ENCODE data around the gene CALM3.
"Not testable (repeated sequence)": the region's sequence is repeated elsewhere in the genome, so short reads cannot be mapped to it uniquely, and the experiment has no call there.

CALM3 gene

DNA sequence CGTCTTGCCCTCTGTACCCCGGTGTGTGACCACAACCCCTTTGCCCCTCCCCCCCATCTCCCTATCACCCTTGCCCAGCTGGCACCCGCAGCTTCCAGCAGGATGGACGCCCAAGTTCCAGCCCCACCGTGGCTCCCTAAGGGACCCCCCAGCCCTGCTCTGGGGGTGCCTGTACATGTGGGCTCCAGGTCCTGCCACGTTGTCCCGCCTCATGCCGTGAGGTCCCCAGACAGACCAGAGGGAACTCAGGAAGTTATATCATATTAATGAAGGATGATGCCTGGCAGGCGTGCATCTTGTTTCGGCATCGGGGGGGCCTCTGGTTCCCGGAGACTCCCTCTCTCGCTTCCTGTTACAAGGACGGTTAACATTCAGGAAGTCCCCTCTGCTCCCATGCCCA lies 25.3 kb downstream of the CALM3 start:
- in situ Hi-C loops (cut with HindIII; ENCODE audit: low sequenced_read_pairs) = no loop called here
- no peak overlapping the region for H3K4me3 ChIP-seq (ENCODE audit: low read depth, low read length)
- TF ChIP-seq, protein P1, sequence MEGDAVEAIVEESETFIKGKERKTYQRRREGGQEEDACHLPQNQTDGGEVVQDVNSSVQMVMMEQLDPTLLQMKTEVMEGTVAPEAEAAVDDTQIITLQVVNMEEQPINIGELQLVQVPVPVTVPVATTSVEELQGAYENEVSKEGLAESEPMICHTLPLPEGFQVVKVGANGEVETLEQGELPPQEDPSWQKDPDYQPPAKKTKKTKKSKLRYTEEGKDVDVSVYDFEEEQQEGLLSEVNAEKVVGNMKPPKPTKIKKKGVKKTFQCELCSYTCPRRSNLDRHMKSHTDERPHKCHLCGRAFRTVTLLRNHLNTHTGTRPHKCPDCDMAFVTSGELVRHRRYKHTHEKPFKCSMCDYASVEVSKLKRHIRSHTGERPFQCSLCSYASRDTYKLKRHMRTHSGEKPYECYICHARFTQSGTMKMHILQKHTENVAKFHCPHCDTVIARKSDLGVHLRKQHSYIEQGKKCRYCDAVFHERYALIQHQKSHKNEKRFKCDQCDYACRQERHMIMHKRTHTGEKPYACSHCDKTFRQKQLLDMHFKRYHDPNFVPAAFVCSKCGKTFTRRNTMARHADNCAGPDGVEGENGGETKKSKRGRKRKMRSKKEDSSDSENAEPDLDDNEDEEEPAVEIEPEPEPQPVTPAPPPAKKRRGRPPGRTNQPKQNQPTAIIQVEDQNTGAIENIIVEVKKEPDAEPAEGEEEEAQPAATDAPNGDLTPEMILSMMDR (IDR thresholded peaks at IDR 0.05; ENCODE audit: low read depth, low read length) = no peak
- no peak for DNase-seq (ENCODE audit: low read depth, low spot score)

DNA sequence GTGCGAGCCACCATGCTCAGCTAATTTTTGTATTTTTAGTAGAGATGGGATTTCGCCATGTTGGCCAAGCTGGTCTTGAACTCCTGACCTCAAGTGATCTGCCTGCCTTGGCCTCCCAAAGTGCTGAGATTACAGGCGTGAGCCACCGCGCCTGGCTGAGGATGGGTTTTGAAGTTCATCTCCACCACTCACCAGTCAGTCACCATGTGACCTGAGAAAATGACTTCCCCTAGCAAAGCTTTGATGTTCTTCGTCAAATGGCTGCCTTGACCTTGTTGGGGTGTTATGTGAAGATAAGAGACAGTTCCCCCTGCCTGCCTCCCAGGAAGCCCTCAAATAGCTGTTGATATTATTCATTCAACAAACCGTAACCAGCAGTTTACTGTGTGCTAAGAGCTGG lies 27.8 kb downstream of the CALM3 start:
- in situ Hi-C loops (cut with HindIII; ENCODE audit: low sequenced_read_pairs); DNase-seq (ENCODE audit: low read depth, low spot score); H3K4me3 ChIP-seq (ENCODE audit: low read depth, low read length): not testable (repeated sequence)

DNA sequence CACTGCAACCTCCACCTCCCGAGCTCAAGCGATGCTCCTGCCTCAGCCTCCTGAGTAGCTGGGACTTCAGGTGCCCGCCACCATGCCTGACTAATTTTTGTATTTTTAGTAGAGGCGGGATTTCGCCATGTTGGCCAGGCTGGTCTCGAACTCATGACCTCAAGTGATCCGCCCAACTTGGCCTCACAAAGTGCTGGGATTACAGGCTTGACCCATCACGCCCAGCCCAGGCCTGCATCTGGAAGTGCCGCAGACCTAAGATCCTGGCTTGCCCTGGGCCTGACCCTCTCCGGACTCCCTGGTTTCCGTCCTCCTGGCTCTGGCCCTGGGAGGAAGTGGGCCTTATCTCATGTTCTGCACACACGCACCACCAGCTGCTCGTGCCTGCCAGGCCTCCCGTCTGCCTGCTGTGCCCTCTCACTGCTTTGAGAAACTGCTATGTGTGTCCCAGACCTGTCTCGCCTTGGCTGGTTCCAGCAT lies 28.5 kb downstream of the CALM3 start:
- no peak overlapping the region for H3K4me3 ChIP-seq (ENCODE audit: low read depth, low read length)
- TF ChIP-seq, protein P1 (IDR thresholded peaks at IDR 0.05; ENCODE audit: low read depth, low read length) = no peak
- in situ Hi-C loops (cut with HindIII; ENCODE audit: low sequenced_read_pairs) = no loop called here
- no peak for DNase-seq (ENCODE audit: low read depth, low spot score)

DNA sequence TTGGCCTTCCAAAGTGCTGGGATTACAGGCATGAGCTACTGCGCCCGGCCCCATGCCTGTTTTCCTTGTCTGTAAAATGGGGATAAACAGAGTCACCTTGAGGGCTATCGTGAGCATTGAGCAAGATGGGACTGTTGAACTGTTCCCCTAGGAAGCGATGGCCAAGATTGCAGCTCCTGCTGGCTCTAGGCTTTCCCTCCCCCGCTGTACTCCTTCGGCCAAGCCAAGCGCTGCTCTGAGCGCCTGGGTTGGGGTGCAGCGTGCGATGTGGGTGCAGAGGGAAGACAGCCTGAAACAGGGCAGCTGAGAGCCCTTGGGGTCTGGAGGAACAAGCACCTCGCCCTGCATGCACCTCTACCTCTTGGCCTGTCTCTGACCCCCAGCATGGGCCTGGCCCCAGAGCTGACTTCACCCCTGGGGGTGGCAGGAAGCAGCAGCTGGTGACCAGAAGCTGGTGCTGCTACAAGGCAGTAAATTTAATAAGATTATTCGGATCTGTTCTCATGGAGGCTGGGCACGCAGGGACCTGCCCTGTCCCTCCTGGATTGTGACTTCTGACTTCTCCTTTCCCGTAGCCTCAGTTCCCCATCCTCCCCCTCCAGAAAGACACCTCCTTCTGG lies 29.6 kb downstream of the CALM3 start:
- no peak overlapping the region for H3K4me3 ChIP-seq (ENCODE audit: low read depth, low read length)
- no peak for DNase-seq (ENCODE audit: low read depth, low spot score)
- TF ChIP-seq, protein P1 (IDR thresholded peaks at IDR 0.05; ENCODE audit: low read depth, low read length) = no peak
- in situ Hi-C loops (cut with HindIII; ENCODE audit: low sequenced_read_pairs) = no loop called here

DNA sequence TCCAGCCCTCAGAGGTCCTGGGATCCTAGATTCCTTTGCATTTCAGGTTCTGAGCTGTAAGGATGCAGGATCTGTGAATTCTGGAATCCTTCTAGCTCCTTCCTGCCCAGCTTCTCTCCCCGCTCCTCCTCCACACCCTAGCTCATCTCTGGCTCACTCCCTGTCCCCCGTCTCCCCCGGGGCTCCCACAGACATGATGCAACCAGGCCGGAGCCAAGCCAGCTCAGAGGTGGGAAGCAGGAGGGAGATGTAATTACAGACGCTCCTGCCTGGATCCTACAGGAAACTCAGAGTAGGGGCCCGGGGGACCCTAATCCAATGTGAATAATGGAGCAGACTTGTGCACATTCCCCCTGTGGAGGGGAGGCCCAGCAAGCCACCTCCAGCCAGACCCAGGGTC lies 30.4 kb downstream of the CALM3 start:
- TF ChIP-seq, protein P1 (IDR thresholded peaks at IDR 0.05; ENCODE audit: low read depth, low read length) = no peak
- H3K4me3 ChIP-seq (ENCODE audit: low read depth, low read length) = no peak overlapping the region
- DNase-seq (ENCODE audit: low read depth, low spot score) = no peak
- in situ Hi-C loops (cut with HindIII; ENCODE audit: low sequenced_read_pairs) = no loop called here

DNA sequence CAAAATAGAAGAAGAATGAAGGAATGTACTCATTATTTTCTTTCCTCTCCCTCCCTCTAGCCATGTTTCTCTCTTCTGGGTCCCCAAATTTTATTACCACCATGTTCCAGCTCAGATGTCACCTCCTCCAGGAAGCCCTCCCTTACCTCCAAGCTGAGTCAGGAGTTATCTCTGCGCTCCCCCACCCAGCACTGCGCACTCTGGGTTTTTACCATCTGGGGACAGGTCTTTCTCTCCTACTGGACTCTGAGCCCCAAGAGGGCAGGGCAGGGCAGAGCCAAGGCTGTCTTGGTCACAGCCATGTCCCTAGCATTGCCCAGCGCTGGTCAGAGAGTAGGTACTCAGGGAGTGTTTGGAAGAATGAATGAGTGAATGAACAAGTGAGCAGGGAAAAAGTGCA lies 32.0 kb downstream of the CALM3 start:
- DNase-seq (ENCODE audit: low read depth, low spot score) = no peak
- TF ChIP-seq, protein P1 (IDR thresholded peaks at IDR 0.05; ENCODE audit: low read depth, low read length) = no peak
- in situ Hi-C loops (cut with HindIII; ENCODE audit: low sequenced_read_pairs) = no loop called here
- no peak overlapping the region for H3K4me3 ChIP-seq (ENCODE audit: low read depth, low read length)

DNA sequence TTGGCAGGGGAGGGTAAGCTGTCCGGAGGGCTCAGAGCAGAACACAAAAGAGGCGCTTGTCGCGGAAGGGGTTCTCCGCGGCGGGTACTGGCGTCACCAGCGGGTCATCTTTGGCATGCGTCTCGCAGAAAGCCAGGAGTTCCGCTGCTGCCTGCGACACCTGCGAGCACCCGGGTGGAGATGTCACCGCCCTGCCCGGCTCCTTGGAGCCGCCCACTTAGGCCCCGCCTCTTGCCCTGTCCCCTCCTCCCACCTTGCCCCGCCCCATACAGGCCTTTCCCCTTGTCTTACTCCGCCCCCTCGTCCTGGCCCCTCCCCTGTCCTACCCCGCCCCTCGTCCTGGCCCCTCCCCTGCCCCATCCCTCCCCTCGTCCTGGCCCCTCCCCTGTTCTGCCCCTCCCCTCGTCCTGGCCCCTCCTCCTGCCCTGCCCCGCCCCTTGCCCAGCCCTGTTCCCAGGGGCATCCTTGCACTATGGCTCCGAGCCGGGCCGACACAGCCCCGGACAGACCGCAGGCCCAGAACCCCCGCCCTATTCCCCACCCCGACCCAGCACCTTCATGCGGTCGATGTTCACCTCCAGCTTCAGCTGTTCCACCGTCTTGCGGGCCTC lies 33.0 kb downstream of the CALM3 start:
- TF ChIP-seq, protein P1 (IDR thresholded peaks at IDR 0.05; ENCODE audit: low read depth, low read length) = no peak
- in situ Hi-C loops (cut with HindIII; ENCODE audit: low sequenced_read_pairs) = no loop called here
- peak overlapping the region; percentile 34 for H3K4me3 ChIP-seq (ENCODE audit: low read depth, low read length)
- DNase-seq (ENCODE audit: low read depth, low spot score) = peak; percentile 84
